ENCODE measurements around the gene TMEM151B. TPM values are rescaled to one million over a fixed set of nuclear protein-coding genes. Genes with fewer than 3 reads are reported as not detected.

TMEM151B gene
- under 0.01 TPM in 1 of 2 replicates, not detected in the other for total RNA-seq

GRCh38 chr6:44269921-44270525, at the start of gene TMEM151B:
Gene TMEM151B (plus strand): TSS chr6:44270450. CDS start chr6:44270743, 293 bp downstream.

DNA sequence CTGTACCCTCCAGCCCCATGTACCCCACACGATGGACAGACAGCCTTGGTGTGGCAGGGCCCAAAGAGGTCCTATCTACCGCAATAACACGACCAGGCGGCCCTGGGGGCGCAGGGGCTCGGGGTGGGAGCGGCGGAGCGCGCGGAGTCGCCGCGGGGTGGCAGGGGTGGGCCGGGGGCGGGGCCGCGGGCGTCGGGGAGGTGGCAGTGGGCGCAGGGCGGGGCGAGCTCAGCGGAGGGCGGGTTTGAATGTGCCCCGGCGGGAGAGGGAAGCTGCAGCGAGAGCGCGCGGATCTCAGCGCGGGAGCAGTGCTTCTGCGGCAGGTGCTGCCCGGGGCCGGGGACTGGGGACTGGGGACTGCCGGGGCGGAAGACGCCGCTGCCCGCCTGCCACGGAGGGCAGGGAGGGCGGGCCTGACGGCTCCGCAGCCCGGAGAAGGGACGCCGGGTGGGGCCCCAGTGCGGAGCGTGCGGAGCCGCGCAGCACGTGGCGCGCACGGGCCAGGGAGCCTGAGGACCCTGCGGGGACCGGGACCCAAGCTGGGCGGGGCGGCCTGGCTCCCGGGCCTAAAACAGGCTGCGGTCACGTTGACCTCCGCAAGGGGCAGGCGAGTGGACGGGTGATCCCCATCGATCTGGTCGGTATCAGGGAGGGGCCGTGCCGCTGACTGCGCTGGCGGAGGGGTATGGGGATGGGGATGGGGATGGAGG, 46.8 kb upstream of the TMEM151B start, which contains the start of gene SLC29A1:
TSS of gene SLC29A1 (plus strand) at position 277 of the 710 bp plus-strand sequence. CDS start 3,719 bp downstream, outside the sequence.

DNA sequence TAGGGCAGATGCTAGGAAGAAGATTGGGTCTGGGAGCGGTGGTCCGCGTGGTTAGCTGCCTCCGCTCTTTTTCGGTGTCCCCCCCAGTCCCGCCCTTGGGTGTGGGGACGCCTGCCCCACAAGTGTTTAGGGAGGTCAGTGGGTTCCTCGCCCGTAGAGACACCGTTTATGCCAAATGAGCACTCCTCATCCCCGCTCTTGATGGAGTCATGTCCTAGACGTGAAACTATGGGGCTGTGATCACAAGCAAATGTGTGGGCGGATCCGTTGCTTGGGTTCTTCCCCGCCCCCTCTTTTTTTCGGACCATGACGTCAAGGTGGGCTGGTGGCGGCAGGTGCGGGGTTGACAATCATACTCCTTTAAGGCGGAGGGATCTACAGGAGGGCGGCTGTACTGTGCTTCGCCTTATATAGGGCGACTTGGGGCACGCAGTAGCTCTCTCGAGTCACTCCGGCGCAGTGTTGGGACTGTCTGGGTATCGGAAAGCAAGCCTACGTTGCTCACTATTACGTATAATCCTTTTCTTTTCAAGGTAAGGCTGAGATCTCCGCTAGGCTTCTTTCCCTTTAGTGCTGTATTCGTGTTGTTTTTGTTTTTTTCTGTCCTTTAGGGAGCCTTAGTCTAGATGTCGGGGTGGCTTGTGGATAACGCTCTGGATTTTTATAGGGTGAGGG, 23.4 kb upstream of the TMEM151B start, which contains the start of gene HSP90AB1:
TSS of gene HSP90AB1 (plus strand) at position 439 of the 675 bp plus-strand sequence. CDS start 1,529 bp downstream, outside the sequence.

GRCh38 chr6:44257025-44257752, 13.1 kb upstream of the TMEM151B start, which contains the start of gene SLC35B2:
Gene SLC35B2 (minus strand): TSS chr6:44257528. CDS start chr6:44257410, 118 bp downstream.

DNA sequence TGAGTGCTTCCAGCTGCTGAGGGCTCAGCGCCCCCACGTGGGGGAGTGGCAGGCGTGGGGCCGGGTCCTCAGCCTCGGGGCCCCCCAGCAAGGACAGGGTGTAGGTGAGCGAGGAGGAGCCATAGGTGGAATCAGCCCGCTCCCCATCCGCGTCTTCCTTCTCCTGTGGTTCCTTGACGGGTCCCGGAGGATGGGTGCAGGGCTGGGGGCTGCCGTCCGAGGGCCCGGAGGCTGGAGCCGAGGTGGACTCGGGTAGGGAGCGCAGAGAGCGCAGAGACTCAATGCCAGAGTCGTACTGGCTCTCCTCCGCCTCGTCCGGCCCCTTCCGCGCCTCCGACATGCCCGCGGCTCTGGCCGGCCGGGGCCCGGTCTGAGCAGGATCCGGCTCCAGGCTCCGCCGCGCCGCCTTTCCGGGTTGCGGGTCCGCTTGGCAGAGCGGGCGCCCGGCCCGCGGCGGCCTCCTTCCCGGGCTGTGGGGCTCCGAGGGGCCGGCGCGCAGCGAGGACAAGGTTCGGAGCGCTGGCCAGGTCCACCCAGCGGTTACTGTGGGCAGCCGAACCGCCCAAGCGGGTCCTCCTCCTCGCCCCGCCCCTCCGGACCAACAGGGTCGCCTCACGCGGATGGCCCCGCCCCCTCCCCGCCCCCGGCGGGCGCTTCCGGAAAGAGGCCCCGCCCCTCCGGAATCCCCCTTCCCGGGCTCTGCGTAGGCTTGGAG, 5.1 kb upstream of the TMEM151B start, which contains the start of gene NFKBIE:
TSS of gene NFKBIE (minus strand) at position 545 of the 715 bp plus-strand sequence. CDS start at position 340, 205 bp downstream.

DNA sequence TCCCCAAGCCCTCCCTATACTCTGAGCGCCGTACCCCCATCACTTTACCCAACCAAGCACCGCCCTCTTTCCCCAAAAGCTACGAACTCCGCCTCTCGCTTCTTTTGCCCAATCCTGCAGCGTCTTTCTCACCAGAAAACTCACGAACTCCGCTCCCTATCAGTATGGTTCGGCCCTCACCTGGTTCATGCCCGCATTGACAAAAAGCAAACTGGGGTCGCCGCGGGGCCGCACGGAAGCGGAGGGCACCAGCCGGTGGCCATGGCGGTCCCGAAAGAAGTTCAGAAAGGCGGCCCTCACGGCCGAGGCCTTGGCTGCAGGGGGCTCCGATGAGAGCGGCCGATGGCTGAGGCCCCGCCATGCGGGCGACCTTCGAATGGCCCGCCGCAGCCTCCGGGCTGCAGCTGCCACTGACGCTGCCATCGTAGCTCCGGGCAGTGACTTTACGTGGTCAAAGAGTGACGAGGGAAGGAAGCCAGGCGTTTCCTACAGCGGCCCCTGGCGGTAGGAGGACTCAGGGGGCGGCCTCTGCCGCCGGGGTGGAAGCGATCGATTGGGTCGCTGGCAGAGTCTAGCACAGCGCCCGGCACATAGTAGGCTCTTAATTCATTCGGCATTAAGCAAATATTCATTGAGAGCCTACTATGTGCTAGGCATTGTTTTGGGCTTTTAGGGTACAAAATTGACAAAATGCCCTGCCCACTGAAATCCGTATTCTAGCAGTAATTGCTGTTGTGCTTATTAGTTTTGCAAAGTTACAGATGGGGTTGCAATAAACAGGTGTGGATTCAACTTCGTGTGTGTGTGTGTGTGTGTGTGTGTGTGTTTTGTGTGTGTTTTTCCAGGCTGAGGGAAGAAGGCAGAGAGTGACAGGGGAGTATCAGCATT, 42.9 kb downstream of the TMEM151B start, which contains the start of gene AARS2:
TSS of gene AARS2 (minus strand) at position 447 of the 888 bp plus-strand sequence. CDS start at position 423, 24 bp downstream.

GRCh38 chr6:44342489-44342888, 72.2 kb downstream of the TMEM151B start, which contains the start of gene SPATS1:
Gene SPATS1 (plus strand): TSS chr6:44342650. CDS start chr6:44343096, 446 bp downstream.

Other genes starting within 250 kb of the TMEM151B start
- gene MRPL14, start 143.0 kb upstream of the TMEM151B start, total RNA-seq: 34.4 and 43.9 TPM in 2 replicates
- 19.4 and 21.5 TPM in 2 replicates for gene TMEM63B, start 142.9 kb upstream of the TMEM151B start, total RNA-seq
- gene CAPN11, start 111.6 kb upstream of the TMEM151B start, total RNA-seq: 0.13 and 0.25 TPM in 2 replicates
- not detected in 2 replicates for gene MYMX, start 53.5 kb upstream of the TMEM151B start, total RNA-seq
- 19.0 and 19.1 TPM in 2 replicates for gene SLC29A1, start 46.9 kb upstream of the TMEM151B start, total RNA-seq
- 370 and 374 TPM in 2 replicates for gene HSP90AB1, start 23.3 kb upstream of the TMEM151B start, total RNA-seq
- gene SLC35B2, start 12.9 kb upstream of the TMEM151B start, total RNA-seq: 95.3 and 107 TPM in 2 replicates
- gene NFKBIE, start 4.9 kb upstream of the TMEM151B start, total RNA-seq: 2.6 and 3.6 TPM in 2 replicates
- 7.4 and 11.1 TPM in 2 replicates for gene AARS2, start 42.9 kb downstream of the TMEM151B start, total RNA-seq
- gene SPATS1, start 72.2 kb downstream of the TMEM151B start, total RNA-seq: not detected in 2 replicates
- 21.8 and 22.4 TPM in 2 replicates for gene CDC5L, start 117.3 kb downstream of the TMEM151B start, total RNA-seq

Data from aortic smooth muscle cell (primary cell).